Heart left ventricle (tissue), 16 donors: ENCODE results near the gene RPS6KA2. TPM values are rescaled to one million over a fixed set of nuclear protein-coding genes. Genes with fewer than 3 reads are reported as not detected.

Experiments
- ATAC-seq, 4 donors: fragments of 200-7000 bp; cut with Tn5 transposase; one replicate each; pipeline ENCODE4 v1.9.1; 2020 to 2022; ENCODE audit warnings: moderate library complexity in 4 of 4, mild to moderate bottlenecking in 3 of 4, moderate number of reproducible peaks in 1 of 4
- DNase-seq, 5 donors: peaks; one replicate each; pipeline ENCODE4 v3.0.0-alpha.2; 2020
- H3K27ac ChIP-seq, 12 donors: fragments of 200-600 bp; sonication (generic) in 4 of 12; one replicate each; pipeline versions ENCODE4 v1.5.0 to v1.8.0; 2016 to 2022; ENCODE audit warnings: mild to moderate bottlenecking in 2 of 12
- H3K27me3 ChIP-seq, 9 donors: fragments of 200-600 bp; sonication (generic) in 2 of 9; one replicate each; pipeline versions ENCODE4 v1.5.1 to v1.8.0; 2016 to 2022; ENCODE audit warnings: mild to moderate bottlenecking in 3 of 9
- H3K36me3 ChIP-seq, 9 donors: fragments of 200-600 bp; sonication (generic) in 2 of 9; one replicate each; pipeline versions ENCODE4 v1.5.0 to v1.8.0; 2018 to 2022; ENCODE audit warnings: mild to moderate bottlenecking in 2 of 9
- H3K4me1 ChIP-seq, 12 donors: fragments of 200-600 bp; sonication (generic) in 4 of 12; one replicate each; pipeline versions ENCODE4 v1.5.0 to v1.8.0; 2016 to 2022; ENCODE audit warnings: mild to moderate bottlenecking in 3 of 12
- H3K4me3 ChIP-seq, 12 donors: fragments of 200-600 bp; sonication (generic) in 4 of 12; one replicate each; pipeline versions ENCODE4 v1.5.0 to v1.8.0; 2017 to 2022; ENCODE audit warnings: mild to moderate bottlenecking in 9 of 12, moderate library complexity in 4 of 12
- H3K9me3 ChIP-seq, 12 donors: fragments of 200-600 bp; sonication (generic) in 4 of 12; one replicate each; pipeline versions ENCODE4 v1.5.0 to v1.8.0; 2016 to 2022; ENCODE audit warnings: mild to moderate bottlenecking in 1 of 12
- POLR2A ChIP-seq, 2 donors: fragments of 450-650 bp; IDR thresholded peaks; one replicate each; pipeline ENCODE4 v1.6.1; 2017; ENCODE audit warnings: antibody characterized with exemption in 2 of 2, mild to moderate bottlenecking in 2 of 2, moderate library complexity in 2 of 2
- WGBS, 4 donors: extraction: QIAGEN DNeasy Blood & Tissue Kit in 2 of 4; methylation state at CpG; one replicate each; pipeline versions ENCODE4 v1.1.5 to v1.1.7; 2013 to 2018; 5-methylcytosine and 5-hydroxymethylcytosine counted together
- intact Hi-C, 10 donors: fragments of 100-400 bp; cut with DNase I; formaldehyde crosslinking; loops; one replicate each; pipeline versions ENCODE4 v1.11.1 to v1.14.2; 2022
- polyA plus RNA-seq, 2 donors: library from polyadenylated mRNA; stranded (reverse); fragments of 200-250 nt; gene quantifications; one replicate each; pipeline ENCODE4 v1.2.3, GENCODE V29; 2013
- total RNA-seq, 9 donors: library from RNA; depleted of rRNA in 2 of 9; stranded (reverse); fragments of >200 nt in 2 of 9; fragmentation: NEBNext Ultra II Directional in 3 of 9; extraction: Animal tissue kit (Norgen Biotek cat#: 25700) in 3 of 9; gene quantifications; one replicate each; pipeline versions ENCODE4 v1.1.0 to v1.2.4, GENCODE V29; 2016 to 2023
- TF ChIP-seq, protein P1 (sequence below), 12 donors: fragments of 200-600 bp; sonication (generic) in 4 of 12; IDR thresholded peaks; one replicate each; pipeline versions ENCODE4 v1.5.0 to v1.8.0; 2018 to 2022; ENCODE audit warnings: antibody characterized with exemption in 12 of 12, mild to moderate bottlenecking in 5 of 12
- donor health status: ischemic (EF 13 %, LVEDD 7.1; RV severe dilation, severe dysfunction).
- donor health status: healthy with polysubstance abuse.
- donor health status: DM: no; HTN: yes; CAD: no.
- donor health status: DM: no; HTN: no; CAD: no.
- donor health status: ischemic (EF 25% LVEDD 6.9; RV normal size, moderate dysfunction).
- donor health status: ischemic (EF 25% LVEDD 5.7; RV mildly dilated, moderate dysfunction).
- donor health status: healthy.
- donor health status: DM: yes; HTN: yes; CAD: no.
- donor health status: ischemic (EF 35%, LVEDD 5.7; RV mildly dilated, moderate dysfunction).
- donor health status: nonischemic (EF 11% LVEDD 7.7; RV severe dilation, severe dysfunction).
- donor health status: DM: yes; HTN: yes; CAD: no.
- donor health status: PGD.
- donor health status: ischemic (EF 29% LVEDD 5.4; RV normal size, mild dysfunction).
- donor health status: nonischemic (EF 23%, LVEDD 6.1; RV moderate dilation, normal function).

RPS6KA2 gene
- total and polyA plus RNA-seq, 11 donors: 23.0 to 171 (median 91.6) TPM

DNA sequence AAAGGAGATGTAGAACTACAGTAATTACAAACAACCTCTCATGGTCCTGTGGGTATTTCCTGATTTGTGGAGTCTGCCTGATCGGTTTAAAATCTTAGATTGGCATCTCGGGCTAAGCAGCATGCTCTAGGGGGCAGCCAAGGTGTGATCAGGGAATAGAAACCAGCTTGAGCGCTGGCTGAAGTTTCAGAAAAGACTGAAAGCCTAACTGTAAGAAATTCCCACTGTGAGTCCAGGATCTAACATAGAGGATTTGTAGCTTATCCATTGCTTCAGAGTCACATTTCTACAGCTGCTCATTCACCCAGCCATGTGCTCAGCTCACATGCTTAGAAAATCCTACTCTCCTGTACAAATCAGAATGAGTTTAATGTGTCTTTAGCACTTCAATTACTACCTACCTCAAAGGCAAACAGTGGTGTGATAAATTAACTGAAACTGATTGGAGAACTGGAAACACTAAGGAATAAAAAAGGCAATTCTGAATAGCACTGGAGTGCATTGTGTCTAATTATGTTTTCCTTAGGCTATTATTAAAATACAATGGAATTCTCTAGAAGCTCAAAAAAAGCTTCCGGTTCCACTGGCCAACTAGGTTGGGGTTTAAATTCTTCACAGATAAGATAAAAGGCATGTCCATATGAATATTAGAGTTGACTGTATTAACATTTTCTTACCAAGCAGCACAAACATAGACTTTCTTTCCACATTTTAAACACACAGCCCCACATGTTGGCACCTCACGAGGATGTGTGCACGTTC lies 170.5 kb downstream of the RPS6KA2 start:
- peaks cover 0 to 6% (median 0%) of the 10 kb centered on the region in 12 donors for H3K9me3 ChIP-seq
- H3K27ac ChIP-seq: peak overlapping the region in 8 of 12 donors; percentile 7 to 64 (median 27)
- intact Hi-C loops: no loop called here
- H3K4me1 ChIP-seq: peaks cover 0 to 26% (median 6%) of the 10 kb centered on the region in 12 donors
- no peaks in the 10 kb centered on the region for H3K27me3 ChIP-seq
- DNase-seq (no peak), ATAC-seq (peak in 2 of 4 donors; percentile 18 to 53)
- 58 to 71% (median 61%) methylated on average over 6 of the region's 6 CpGs for WGBS, 4 donors
- H3K36me3 ChIP-seq: peaks cover 0 to 25% (median 7%) of the 10 kb centered on the region in 9 donors
- TF ChIP-seq, protein P1, sequence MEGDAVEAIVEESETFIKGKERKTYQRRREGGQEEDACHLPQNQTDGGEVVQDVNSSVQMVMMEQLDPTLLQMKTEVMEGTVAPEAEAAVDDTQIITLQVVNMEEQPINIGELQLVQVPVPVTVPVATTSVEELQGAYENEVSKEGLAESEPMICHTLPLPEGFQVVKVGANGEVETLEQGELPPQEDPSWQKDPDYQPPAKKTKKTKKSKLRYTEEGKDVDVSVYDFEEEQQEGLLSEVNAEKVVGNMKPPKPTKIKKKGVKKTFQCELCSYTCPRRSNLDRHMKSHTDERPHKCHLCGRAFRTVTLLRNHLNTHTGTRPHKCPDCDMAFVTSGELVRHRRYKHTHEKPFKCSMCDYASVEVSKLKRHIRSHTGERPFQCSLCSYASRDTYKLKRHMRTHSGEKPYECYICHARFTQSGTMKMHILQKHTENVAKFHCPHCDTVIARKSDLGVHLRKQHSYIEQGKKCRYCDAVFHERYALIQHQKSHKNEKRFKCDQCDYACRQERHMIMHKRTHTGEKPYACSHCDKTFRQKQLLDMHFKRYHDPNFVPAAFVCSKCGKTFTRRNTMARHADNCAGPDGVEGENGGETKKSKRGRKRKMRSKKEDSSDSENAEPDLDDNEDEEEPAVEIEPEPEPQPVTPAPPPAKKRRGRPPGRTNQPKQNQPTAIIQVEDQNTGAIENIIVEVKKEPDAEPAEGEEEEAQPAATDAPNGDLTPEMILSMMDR (IDR thresholded peaks at IDR 0.05): peak in 6 of 12 donors; percentile 13 to 44 (median 24)
- TF ChIP-seq POLR2A (IDR thresholded peaks at IDR 0.05): no peak
- no peak overlapping the region for H3K4me3 ChIP-seq

DNA sequence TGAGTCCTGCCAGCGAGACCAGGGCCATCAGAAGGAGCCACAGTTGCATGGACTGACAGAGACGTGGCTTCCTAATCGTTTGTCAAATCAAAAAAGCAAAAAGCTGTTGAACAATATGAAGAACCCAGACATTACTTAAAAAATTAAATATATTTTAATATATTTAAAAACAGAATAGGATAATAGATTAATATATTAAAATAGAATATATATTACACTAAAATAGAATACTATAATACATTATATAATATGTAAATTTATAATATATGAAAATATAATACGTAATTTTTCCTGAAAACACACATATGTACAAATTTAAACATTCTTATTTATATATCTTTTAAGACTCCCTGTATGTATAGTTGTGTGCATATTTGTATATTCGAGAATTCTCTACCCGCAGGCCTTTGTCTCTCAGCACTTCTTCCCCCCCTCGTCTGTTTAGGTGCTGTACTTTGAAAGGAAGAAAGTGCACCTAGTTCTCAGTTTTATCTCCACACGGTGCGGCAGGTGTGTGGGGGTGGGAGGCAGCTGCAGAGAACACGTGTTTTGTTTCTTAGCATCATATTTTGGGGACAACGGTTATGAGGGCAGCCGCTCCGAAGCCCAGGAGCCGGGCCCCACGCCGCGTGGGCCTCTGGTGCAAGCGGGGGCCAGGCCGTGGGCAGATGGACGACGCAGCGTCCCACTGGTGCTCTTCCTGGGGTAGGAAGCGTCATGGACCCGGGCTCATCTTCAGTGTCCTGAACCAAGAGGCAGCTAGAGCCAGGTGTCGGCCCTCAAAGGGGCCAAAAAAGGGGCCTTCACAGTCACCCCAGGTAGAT lies 172.1 kb downstream of the RPS6KA2 start:
- H3K9me3 ChIP-seq: peaks cover 0 to 6% (median 0%) of the 10 kb centered on the region in 12 donors
- H3K27me3 ChIP-seq: no peaks in the 10 kb centered on the region
- DNase-seq (no peak), ATAC-seq (no peak)
- peaks cover 0 to 30% (median 10%) of the 10 kb centered on the region in 9 donors for H3K36me3 ChIP-seq
- 94 to 97% (median 96%) methylated on average over 25 of the region's 25 CpGs for WGBS, 4 donors
- no peak overlapping the region for H3K4me3 ChIP-seq
- H3K4me1 ChIP-seq: peaks cover 0 to 16% (median 6%) of the 10 kb centered on the region in 12 donors
- intact Hi-C loops: no loop called here
- TF ChIP-seq, protein P1 (IDR thresholded peaks at IDR 0.05): no peak
- TF ChIP-seq POLR2A (IDR thresholded peaks at IDR 0.05): no peak
- no peak overlapping the region for H3K27ac ChIP-seq

DNA sequence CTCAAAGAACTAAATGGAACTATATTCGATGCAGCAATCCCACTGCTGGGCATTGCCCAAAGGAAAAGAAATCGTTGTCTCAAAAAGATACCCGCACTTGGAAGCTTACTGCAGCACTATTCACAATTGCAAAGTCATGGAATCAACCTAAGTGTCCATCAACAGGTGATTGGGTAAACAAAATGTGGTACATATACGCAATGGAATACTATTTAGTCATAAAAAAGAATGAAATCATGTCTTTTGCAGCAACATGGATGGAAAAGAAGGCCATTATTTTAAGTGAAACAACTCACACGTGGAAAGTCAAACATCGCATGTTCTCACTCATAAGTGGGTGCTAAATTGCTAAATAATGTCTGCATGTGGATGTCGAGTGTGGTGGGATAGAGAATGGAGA lies 173.4 kb downstream of the RPS6KA2 start:
- 85 to 97% (median 96%) methylated on average over 7 of the region's 7 CpGs for WGBS, 4 donors
- H3K9me3 ChIP-seq: peaks cover 0 to 6% (median 0%) of the 10 kb centered on the region in 12 donors
- intact Hi-C loops: no loop called here
- H3K27me3 ChIP-seq: no peaks in the 10 kb centered on the region
- ATAC-seq (no peak), DNase-seq (no peak)
- H3K4me3 ChIP-seq: no peak overlapping the region
- H3K4me1 ChIP-seq: peaks cover 0 to 16% (median 6%) of the 10 kb centered on the region in 12 donors
- TF ChIP-seq, protein P1 (IDR thresholded peaks at IDR 0.05): no peak
- TF ChIP-seq POLR2A (IDR thresholded peaks at IDR 0.05): no peak
- H3K27ac ChIP-seq: no peak overlapping the region
- H3K36me3 ChIP-seq: peaks cover 0 to 29% (median 10%) of the 10 kb centered on the region in 9 donors
